Measurements from ENCODE around the gene OR10G6.
"Not testable (repeated sequence)": the region's sequence is repeated elsewhere in the genome, so short reads cannot be mapped to it uniquely, and the experiment has no call there.

Gene OR10G6, protein sequence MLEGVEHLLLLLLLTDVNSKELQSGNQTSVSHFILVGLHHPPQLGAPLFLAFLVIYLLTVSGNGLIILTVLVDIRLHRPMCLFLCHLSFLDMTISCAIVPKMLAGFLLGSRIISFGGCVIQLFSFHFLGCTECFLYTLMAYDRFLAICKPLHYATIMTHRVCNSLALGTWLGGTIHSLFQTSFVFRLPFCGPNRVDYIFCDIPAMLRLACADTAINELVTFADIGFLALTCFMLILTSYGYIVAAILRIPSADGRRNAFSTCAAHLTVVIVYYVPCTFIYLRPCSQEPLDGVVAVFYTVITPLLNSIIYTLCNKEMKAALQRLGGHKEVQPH

GRCh38 chr11:123995119-123995518, at the start of gene OR10G6:
TSS of gene OR10G6 (minus strand) at chr11:123995161. CDS start at chr11:123995161, 0 bp downstream.
- no peak for DNase-seq

DNA sequence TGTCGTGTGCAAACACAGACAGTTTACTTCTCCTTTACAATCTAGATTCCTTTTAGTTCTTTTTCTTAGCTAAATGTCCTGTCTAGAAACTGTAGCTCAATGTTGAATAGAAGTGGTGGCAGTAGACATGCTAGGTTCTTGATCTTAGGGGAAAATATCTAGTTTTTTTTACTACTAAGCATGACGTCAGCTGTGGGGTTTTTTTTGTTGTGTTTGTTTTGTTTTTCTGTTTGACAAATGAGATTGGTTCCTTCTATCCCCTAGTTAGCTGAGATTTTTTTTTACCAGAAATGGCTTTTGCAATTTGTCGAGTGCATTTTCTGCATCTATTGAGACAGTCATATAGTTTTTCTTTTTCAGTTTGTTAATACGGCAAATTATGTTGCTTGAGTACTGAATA, 48.5 kb upstream of the OR10G6 start:
- DNase-seq, result no peak

DNA sequence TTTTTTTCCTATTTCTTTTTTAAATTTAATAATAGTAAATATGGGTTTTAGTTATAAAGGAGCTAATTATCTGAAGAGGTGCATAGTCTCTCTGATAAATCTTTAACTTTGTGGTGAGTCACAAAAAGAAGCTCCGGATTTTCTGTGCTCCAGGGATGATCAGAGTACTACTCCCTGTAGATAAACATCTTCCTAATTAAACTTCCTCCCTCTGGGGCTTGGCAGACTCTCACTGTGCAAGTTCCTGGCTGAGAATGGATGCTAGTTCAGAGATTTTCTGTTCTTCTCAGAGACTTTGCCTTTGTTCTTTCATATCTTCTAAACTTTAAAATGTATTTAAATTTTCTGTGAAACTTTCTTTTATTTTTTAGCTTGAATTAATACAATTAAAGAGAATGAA, 46.3 kb upstream of the OR10G6 start, which contains the start of gene OR10G7:
Gene OR10G7 (minus strand): TSS at position 72 of the 400 bp plus-strand sequence. CDS start 2,324 bp downstream, outside the sequence.
- DNase-seq, result no peak

DNA sequence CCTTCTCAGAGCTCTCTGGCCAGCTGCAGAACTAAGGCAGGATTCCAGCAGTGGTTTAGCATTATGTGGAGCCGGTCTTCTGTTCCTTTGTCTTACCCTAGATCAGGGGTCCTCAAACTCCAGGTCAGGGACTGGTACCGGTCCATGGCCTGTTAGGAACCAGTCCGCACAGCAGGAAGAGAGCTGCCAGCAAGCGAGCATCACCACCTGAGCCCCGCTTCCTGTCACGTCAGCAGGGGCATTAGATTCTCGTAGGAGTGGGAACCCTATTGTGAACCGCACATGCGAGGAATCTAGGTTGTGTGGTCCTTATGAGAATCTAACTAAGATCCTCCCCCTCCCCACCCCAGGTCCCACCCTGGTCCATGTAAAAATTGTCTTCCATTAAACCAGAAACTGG, 44.6 kb upstream of the OR10G6 start:
- DNase-seq, result no peak

DNA sequence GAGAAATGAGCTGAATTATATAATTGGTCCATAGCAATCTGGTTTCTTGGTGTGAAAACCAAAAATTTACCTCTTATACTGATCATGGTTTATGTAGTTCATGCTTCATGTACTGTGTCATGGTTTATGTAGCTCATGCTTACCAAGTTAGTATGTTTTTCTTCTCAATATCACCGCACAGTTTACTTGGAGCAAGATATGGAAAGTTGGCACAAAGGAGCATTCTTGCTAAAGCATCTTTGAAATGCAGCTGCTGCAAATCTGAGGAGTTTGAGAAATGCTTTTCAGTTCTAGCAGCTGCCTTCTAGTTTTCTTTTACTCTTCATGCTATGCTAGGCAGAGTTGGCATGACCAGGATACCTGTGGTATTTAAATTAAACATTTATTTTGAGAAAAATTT, 41.7 kb upstream of the OR10G6 start:
- no peak for DNase-seq

DNA sequence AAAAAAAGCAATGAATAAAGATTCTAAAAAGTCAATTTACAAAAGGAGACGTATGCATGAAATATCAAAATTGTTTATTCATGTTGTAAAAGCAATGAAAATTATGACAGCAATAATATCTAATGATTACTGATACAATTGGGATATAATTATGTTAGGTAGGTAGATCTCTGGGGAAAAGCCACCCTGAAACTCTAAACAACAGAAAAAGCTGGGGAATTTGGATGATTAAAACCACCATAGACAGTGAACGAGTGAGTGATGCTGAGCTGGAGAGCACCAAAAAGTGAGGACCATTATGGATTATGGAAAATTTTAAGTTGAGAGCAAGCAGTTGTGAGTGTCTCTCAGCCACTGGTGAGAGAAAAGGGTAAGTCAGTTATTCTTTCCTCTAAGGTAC, 31.5 kb upstream of the OR10G6 start, which contains the start of gene OR10G8:
Gene OR10G8 (plus strand): TSS at position 301 of the 400 bp plus-strand sequence. CDS start 2,825 bp downstream, outside the sequence.
- no peak for DNase-seq

DNA sequence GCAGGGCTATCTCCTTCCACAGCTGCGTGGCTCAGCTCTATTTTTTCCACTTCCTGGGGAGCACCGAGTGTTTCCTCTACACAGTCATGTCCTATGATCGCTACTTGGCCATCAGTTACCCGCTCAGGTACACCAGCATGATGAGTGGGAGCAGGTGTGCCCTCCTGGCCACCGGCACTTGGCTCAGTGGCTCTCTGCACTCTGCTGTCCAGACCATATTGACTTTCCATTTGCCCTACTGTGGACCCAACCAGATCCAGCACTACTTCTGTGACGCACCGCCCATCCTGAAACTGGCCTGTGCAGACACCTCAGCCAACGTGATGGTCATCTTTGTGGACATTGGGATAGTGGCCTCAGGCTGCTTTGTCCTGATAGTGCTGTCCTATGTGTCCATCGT, 20.9 kb upstream of the OR10G6 start:
- DNase-seq, result not testable (repeated sequence)

DNA sequence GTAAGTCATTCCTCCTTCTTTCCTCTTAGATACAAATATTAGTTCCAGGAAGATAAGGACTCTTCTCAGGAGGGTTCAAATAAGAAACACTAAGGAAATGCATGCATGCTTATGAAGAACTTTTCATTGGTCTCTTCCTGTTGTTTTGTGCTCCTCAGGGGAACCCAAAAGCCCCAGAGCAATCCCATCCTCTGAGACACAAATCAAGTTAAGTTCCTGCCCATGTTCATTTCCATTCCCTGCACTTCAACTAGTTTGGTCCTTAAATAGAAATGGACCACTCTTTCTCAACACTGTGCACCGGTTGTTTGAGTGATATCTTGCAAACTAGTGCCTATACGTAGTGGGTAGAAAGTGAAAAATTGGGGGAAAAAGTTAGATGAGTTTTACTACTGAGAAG, 17.7 kb upstream of the OR10G6 start, which contains the start of gene OR10G4:
Gene OR10G4 (plus strand): TSS at position 301 of the 400 bp plus-strand sequence. CDS start 2,578 bp downstream, outside the sequence.
- no peak for DNase-seq

- DNase-seq, result no peak
Measured at GRCh38 chr11:123979311-123979710, 15.7 kb downstream of the OR10G6 start.

- no peak for DNase-seq
Measured at GRCh38 chr11:123977731-123978347, 17.1 kb downstream of the OR10G6 start, which contains the start of gene OR10S1. TSS of gene OR10S1 (minus strand) at chr11:123977781. CDS start at chr11:123977664, 117 bp downstream.

- DNase-seq, result no peak
Measured at GRCh38 chr11:123976770-123977560, 18.0 kb downstream of the OR10G6 start.

DNA sequence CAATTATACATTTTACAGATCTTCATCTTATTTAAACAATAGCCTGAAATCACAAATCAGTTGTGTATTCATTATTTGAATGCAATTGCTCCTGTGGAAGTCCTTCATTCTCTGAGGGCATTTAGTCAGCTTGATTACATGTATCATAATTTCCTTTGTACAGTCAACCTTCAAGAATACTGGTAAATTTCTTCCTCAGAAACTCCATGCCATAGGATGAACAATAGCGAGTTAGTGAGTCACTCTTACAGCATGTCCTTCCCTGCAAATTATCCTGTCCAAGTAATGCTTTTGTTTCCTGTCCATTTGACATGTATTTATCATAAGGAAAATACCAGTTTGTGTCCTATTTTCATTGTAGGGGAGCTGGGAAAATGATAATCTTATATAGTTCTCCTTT, 21.1 kb downstream of the OR10G6 start:
- no peak for DNase-seq

DNA sequence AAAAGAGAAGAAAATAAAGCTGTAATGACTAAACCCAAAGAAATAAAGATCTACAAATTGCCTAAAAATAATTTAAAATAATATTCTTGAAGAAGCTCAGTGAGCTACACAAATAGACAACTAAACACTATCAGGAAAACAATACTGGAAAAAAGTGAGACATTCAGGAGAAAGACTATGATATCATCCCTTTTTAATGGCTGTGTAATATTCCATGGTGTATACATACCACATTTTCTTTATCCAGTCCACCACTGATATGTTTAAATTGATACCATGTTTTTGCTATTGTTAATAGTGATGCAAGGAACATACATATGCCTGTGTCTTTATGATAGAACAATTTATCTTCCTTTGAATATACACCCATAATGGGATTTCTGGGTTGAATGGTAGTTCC, 38.2 kb downstream of the OR10G6 start:
- DNase-seq, result no peak

GRCh38 chr11:123945132-123945531, 49.8 kb downstream of the OR10G6 start:
- DNase-seq, result no peak
